ENCODE data around the gene ANKRD16.

DNA sequence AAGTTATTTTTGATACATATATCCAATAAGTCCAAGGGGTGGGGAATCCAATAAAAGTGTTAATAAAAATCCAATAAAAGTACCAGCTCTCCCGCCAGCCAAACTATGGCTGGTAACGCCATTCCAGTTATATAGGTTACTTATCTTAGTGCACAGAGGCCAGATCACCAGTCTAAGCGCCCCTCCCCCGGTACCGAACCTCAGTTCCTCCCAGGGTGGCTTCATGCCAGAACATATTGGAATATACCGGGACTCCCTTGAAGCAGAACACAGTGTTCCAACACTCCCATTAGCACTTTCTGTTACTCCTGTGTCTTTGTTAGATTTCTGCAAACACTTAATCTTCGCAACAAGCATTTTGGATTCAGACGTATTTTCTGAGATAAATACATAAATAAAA is 7.8 kb upstream of the ANKRD16 start:
- TF ChIP-seq EZH2 (IDR thresholded peaks at IDR 0.05) (no peak), POLR2AphosphoS5 (IDR thresholded peaks at IDR 0.05; ENCODE audit: borderline replicate concordance, low read depth, low read length) (no peak)

All from SK-N-MC (cell line).